Measurements from ENCODE around the gene SLC9A5.

Gene SLC9A5

GRCh38 chr16:67302076-67302475 is 53.3 kb downstream of the SLC9A5 start:
- no peak for DNase-seq (ENCODE audit: low read depth in 1 of 2, low spot score in 1 of 2)
- Histone ChIP-seq H3K27me3 (ENCODE audit: insufficient read depth, poor library complexity, severe bottlenecking) (peaks cover 2% of the 10 kb centered on the region), H3K27ac (replicated peaks) (no peak overlapping the region), H3K4me3 (replicated peaks; ENCODE audit: insufficient read depth, low read length) (no peak overlapping the region)
- TF ChIP-seq POLR2AphosphoS5 (IDR thresholded peaks at IDR 0.05; ENCODE audit: low read depth): no peak
- no peak for TF ChIP-seq GABPA (IDR thresholded peaks at IDR 0.05; ENCODE audit: low read depth)
- no peak for TF ChIP-seq REST (IDR thresholded peaks at IDR 0.05; ENCODE audit: insufficient replicate concordance, low read depth)
- no peak for TF ChIP-seq SPI1 (IDR thresholded peaks at IDR 0.05; ENCODE audit: borderline replicate concordance, low read depth)
- no peak for TF ChIP-seq CTCF (IDR thresholded peaks at IDR 0.05; ENCODE audit: insufficient read depth, low read length)

- TF ChIP-seq SPI1 (IDR thresholded peaks at IDR 0.05; ENCODE audit: borderline replicate concordance, low read depth): no peak
- no peak for TF ChIP-seq GABPA (IDR thresholded peaks at IDR 0.05; ENCODE audit: low read depth)
- no peak for TF ChIP-seq REST (IDR thresholded peaks at IDR 0.05; ENCODE audit: insufficient replicate concordance, low read depth)
- TF ChIP-seq CTCF (IDR thresholded peaks at IDR 0.05; ENCODE audit: insufficient read depth, low read length): no peak
- TF ChIP-seq POLR2AphosphoS5 (IDR thresholded peaks at IDR 0.05; ENCODE audit: low read depth): no peak
- Histone ChIP-seq H3K4me3 (replicated peaks; ENCODE audit: insufficient read depth, low read length) (no peak overlapping the region), H3K27ac (replicated peaks) (no peak overlapping the region), H3K27me3 (ENCODE audit: insufficient read depth, poor library complexity, severe bottlenecking) (no peaks in the 10 kb centered on the region)
- DNase-seq (ENCODE audit: low read depth in 1 of 2, low spot score in 1 of 2): no peak
Observed at GRCh38 chr16:67302970-67303369, 54.2 kb downstream of the SLC9A5 start.

- DNase-seq (ENCODE audit: low read depth in 1 of 2, low spot score in 1 of 2): no peak
Observed at GRCh38 chr16:67304020-67304419, 55.2 kb downstream of the SLC9A5 start.

More at GRCh38 chr16:67304020-67304419, 55.2 kb downstream of the SLC9A5 start:
- H3K27ac ChIP-seq (replicated peaks): no peak overlapping the region
- no peak overlapping the region for H3K4me3 ChIP-seq (replicated peaks; ENCODE audit: insufficient read depth, low read length)
- no peak for TF ChIP-seq CTCF (IDR thresholded peaks at IDR 0.05; ENCODE audit: insufficient read depth, low read length)
- no peak for TF ChIP-seq POLR2AphosphoS5 (IDR thresholded peaks at IDR 0.05; ENCODE audit: low read depth)
- no peak for TF ChIP-seq GABPA (IDR thresholded peaks at IDR 0.05; ENCODE audit: low read depth)
- TF ChIP-seq REST (IDR thresholded peaks at IDR 0.05; ENCODE audit: insufficient replicate concordance, low read depth): no peak
- TF ChIP-seq SPI1 (IDR thresholded peaks at IDR 0.05; ENCODE audit: borderline replicate concordance, low read depth): no peak
- no peaks in the 10 kb centered on the region for H3K27me3 ChIP-seq (ENCODE audit: insufficient read depth, poor library complexity, severe bottlenecking)

All from HL-60 (cell line).